GM19395 (cell line): ENCODE results near the gene GAGE12D.
"Not testable (repeated sequence)": the region's sequence is repeated elsewhere in the genome, so short reads cannot be mapped to it uniquely, and the experiment has no call there.

Experiments used
- ATAC-seq: cut with Tn5 transposase; IDR thresholded peaks from one replicate; pipeline ENCODE4 v1.9.1; 2021; ENCODE audit warnings: mild to moderate bottlenecking, moderate library complexity; ENCODE audit not compliant: unreplicated experiment

Gene GAGE12D

GRCh38 chrX:49541433-49541832 lies at the start of gene GAGE12D:
Gene GAGE12D, plus strand, starts transcription at chrX:49541733. Its CDS starts 1,155 bp downstream, at chrX:49542888.
- ATAC-seq: not testable (repeated sequence)

- not testable (repeated sequence) for ATAC-seq
Observed at GRCh38 chrX:49531877-49532276, 9.7 kb upstream of the GAGE12D start, which contains the start of gene GAGE12C. Gene GAGE12C, plus strand, starts transcription at chrX:49532177. Its CDS starts 1,155 bp downstream, at chrX:49533332.

- ATAC-seq: not testable (repeated sequence)
Observed at GRCh38 chrX:49550989-49551388, 9.5 kb downstream of the GAGE12D start, which contains the start of gene GAGE12E. Gene GAGE12E, plus strand, starts transcription at chrX:49551289. Its CDS starts 1,155 bp downstream, at chrX:49552444.

- ATAC-seq: not testable (repeated sequence)
Observed at GRCh38 chrX:49560542-49560941, 19.0 kb downstream of the GAGE12D start, which contains the start of gene GAGE12F. Gene GAGE12F, plus strand, starts transcription at chrX:49560842. Its CDS starts 1,155 bp downstream, at chrX:49561997.

- not testable (repeated sequence) for ATAC-seq
Observed at GRCh38 chrX:49568728-49569127, 27.2 kb downstream of the GAGE12D start.

GRCh38 chrX:49569152-49569551 lies 27.6 kb downstream of the GAGE12D start:
- not testable (repeated sequence) for ATAC-seq

GRCh38 chrX:49570100-49570499 lies 28.6 kb downstream of the GAGE12D start, which contains the start of gene GAGE12G:
Gene GAGE12G, plus strand, starts transcription at chrX:49570400. Its CDS starts 1,155 bp downstream, at chrX:49571555.
- not testable (repeated sequence) for ATAC-seq

GRCh38 chrX:49579649-49580048 lies 38.1 kb downstream of the GAGE12D start, which contains the start of gene GAGE12H:
Gene GAGE12H, plus strand, starts transcription at chrX:49579949. Its CDS starts 1,155 bp downstream, at chrX:49581104.
- ATAC-seq: not testable (repeated sequence)

GRCh38 chrX:49589196-49589595 lies 47.7 kb downstream of the GAGE12D start, which contains the start of gene GAGE2A:
Gene GAGE2A, plus strand, starts transcription at chrX:49589496. Its CDS starts 1,155 bp downstream, at chrX:49590651.
- ATAC-seq: not testable (repeated sequence)

GRCh38 chrX:49589769-49590478 lies 48.4 kb downstream of the GAGE12D start:
- not testable (repeated sequence) for ATAC-seq

GRCh38 chrX:49590488-49590887 lies 49.0 kb downstream of the GAGE12D start:
- not testable (repeated sequence) for ATAC-seq
